GM19351 (cell line): ENCODE measurements around the gene ANKRD33B.
A peak's percentile ranks its signal among the peaks of the same experiment; 100 is the strongest.

ENCODE experiments used
- ATAC-seq: cut with Tn5 transposase; IDR thresholded peaks from one replicate; pipeline ENCODE4 v1.9.1; 2021; ENCODE audit warnings: mild to moderate bottlenecking, moderate library complexity; ENCODE audit not compliant: unreplicated experiment

ANKRD33B gene

DNA sequence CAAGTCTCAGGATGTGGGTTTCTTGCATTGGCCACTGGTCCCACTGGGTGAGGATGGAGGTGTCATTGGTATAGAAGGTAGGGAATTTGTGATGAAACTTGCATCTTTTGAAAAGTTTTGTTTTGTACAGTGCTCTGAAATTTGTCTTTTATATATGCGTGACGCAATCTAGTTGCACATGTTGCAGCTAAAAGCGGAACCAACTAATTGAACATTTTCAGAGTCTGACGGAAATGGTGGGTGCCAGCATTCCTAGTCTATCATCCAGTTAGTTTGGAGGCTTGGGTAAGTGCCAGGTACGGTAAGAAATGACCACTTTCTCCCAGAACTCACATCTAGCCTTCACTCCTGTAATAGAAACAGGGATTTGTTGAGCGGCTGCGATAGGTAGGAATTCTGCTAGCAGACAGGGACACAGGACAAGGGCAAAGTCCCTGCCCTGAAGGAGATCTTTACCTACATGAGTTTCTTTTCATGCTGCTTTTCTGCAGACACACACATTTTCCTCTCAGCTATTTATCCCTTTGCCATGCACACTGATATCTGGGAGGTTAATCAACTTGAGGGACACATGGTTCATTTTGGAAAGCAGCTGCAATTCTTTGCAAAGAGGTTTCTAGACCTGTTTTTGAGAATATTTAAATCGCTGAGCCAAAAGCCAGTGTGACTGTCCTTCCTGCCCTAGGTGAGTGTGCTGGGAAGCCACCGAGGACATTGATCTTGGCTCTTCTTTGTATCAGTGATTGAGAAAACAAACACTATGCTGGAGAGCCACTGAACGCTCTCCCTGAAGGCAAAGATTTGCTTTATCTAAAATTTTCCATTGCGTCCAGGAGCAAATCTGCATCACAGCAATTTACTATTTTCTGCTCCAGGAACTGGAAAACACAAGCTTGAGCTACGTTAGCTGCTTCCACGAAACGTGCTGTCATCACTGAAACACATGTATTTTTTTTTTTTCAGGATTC lies 107.5 kb downstream of the ANKRD33B start:
- ATAC-seq: no peak

DNA sequence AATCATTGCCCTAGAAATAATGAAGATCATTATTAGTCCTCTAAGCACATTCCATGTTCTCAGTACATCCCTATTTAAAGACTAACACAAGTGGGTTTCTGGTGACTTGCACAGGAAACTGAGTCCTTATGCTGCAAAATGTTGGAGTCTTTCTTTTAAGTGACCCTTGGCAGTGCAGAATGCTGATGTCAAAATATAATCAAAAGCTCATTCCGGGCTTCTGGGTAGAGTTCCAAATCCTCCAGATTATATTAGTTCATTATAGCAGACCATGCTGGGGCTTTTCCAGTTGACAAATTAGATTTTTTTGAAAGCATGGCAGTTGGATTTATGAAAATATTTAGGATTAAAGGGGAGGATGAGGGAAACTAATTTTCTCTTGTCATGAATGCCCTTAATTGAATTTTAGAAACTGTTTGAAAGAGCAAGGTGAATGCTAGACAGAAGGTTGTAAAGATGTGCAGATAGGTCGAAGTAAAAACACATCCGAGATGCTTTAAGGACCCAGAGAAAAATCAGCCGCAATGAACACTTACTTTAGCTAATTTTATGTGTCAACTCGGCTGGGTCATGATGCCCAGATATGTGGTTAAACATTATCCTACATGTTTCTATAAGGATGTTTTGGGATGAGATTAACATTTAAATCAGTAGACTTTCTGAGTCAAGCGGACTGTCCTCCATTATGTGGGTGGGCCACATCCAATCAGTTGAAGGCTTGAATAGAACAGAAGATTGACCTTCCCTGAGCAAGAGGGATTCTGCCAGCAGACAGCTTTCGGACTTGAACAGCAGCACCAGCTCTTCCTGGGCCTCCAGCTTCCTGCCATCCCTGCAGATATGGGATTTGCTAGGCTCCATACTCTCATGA lies 108.5 kb downstream of the ANKRD33B start:
- no peak for ATAC-seq

DNA sequence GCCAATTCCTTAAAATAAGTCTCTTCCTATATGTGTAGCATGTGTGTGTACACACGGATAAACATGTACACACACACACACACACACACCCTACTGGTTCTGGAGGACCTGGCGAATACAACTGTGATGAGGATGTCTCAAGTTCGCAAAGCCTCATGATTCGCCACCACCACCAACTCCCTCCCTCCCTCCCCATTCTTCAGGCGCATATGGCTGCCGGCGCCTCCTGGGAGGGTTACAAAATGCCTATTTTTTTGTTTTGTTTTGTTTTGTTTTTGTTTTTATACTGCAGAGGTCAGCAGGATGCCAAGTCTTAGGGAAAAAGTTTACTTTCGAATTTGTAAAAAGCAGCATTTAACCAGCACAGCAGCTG lies 109.1 kb downstream of the ANKRD33B start:
- ATAC-seq: no peak

DNA sequence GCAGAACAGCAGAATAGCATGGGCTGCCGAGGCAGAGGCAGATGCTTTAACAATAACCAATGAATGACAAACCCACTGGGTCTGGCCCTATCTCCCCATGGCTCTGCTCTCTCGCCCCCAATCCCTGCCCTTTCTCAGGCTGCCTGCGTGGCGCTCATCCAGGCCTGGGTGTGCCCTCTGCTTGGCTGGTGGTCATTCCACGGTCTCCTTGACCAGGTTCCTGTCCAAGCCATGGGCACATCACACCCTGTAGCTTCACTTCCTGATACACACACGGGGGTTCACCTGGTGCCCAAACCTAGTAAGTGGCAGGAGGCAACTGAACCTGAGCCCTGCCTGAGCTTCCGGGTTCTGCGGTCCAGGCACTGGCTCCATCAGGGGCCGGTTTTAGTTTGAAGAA lies 109.5 kb downstream of the ANKRD33B start:
- no peak for ATAC-seq

- no peak for ATAC-seq
Observed at GRCh38 chr5:10674096-10674495, 110.2 kb downstream of the ANKRD33B start.

DNA sequence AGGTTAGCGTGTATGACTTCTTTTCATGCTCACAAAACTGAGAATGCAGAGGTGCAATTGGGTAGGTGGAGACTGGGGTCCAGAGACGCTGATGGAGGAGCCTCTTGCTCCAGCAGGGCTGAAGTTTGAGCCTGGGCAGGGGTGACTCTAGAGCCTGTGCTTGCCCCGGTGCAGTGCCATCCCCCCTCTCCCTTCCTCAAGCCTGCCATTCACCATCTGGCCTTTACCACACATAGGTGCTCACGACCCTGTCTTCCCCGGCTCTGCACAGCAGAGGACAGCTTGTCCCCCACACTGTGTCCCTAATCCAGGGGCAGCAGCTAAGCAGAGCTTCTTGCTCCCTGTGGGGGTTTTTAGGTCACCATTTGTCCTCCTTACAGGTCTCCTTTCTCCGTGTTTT lies 110.7 kb downstream of the ANKRD33B start:
- no peak for ATAC-seq

GRCh38 chr5:10675177-10675700 lies 111.4 kb downstream of the ANKRD33B start:
- no peak for ATAC-seq

- no peak for ATAC-seq
Observed at GRCh38 chr5:10676224-10676623, 112.4 kb downstream of the ANKRD33B start.

- no peak for ATAC-seq
Observed at GRCh38 chr5:10676946-10677345, 113.1 kb downstream of the ANKRD33B start.

- no peak for ATAC-seq
Observed at GRCh38 chr5:10677533-10677932, 113.7 kb downstream of the ANKRD33B start.

- ATAC-seq: no peak
Observed at GRCh38 chr5:10678244-10678643, 114.4 kb downstream of the ANKRD33B start.

- ATAC-seq: no peak
Observed at GRCh38 chr5:10679336-10679988, 115.6 kb downstream of the ANKRD33B start.

- no peak for ATAC-seq
Observed at GRCh38 chr5:10680876-10681481, 117.1 kb downstream of the ANKRD33B start.

DNA sequence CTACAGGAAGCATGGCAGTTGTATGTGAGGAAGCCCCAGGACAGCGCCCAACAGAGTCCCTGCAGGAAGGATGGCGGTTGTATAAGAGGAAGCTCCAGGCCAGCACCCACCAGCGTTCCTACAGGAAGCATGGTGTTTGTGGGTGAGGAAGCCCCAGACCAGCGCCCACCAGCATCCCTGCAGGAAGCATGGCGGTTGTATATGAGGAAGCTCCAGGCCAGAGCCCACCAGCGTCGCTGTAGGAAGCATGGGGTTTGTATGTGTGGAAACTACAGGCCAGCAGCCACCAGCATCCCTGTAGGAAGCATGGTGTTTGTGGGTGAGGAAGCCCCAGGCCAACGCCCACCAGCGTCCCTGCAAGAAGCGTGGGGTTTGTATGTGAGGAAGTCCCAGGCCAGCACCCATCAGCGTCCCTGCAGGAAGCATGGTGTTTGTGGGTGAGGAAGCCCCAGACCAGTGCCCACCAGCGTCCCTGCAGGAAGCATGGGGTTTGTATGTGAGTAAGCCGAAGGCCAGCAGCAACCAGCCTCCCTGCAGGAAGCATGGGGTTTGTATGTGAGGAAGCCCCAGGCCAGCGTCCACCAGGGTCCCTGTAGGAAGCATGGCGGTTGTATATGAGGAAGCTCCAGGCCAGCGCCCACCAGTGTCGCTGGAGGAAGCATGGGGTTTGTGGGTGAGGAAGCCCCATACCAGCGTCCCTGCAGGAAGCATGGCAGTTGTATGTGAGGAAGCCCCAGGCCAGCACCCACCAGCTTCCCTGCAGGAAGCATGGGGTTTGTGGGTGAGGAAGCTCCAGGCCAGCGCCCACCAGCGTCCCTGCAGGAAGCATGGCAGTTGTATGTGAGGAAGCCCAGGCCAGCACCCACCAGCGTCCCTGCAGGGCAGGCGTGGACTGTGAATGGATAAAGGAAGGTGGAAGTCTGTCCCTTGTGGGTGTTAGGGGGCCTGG lies 118.1 kb downstream of the ANKRD33B start:
- ATAC-seq: no peak

GRCh38 chr5:10682801-10683525 lies 119.1 kb downstream of the ANKRD33B start:
- ATAC-seq: no peak

DNA sequence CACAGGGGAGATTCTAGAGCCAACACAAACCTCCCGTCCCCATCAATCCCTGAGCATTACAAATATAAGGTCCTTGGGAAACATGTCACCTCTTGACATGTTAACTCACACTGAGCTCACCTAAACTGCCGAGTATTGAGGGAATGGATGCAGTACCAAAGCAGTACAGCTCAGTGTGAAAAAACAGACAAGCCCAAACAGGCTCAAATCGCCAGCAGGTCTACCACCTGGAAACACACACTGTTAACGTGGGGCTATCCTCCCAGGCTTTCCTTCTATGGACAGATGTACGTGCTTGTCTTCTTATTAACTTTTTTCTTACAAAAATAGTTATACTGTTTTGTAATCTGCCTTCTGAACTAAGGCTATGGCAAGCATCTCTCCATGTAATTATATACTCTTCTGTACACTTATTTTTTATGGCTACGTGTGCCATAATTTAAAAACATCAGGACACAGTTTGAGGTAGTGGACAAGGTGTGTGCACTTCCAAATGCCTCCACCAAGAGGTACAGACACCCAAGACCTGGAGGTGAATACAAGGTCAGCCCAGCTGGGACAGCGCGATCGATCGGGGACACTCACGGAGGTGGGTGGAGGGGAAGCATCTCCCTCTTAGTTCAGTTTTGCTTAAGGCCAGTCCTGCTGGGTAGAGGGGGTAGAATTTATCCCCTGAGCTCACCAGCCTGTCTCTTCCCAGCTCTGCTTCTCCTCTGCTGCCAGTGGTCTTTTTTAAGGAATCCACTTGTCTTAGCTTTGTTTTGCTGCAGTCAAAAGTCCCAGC lies 120.6 kb downstream of the ANKRD33B start:
- peak; percentile 72 for ATAC-seq

- peak; percentile 75 for ATAC-seq
Observed at GRCh38 chr5:10685115-10685521, 121.2 kb downstream of the ANKRD33B start.

- ATAC-seq: no peak
Observed at GRCh38 chr5:10686890-10687289, 123.0 kb downstream of the ANKRD33B start.
